Astrocyte (in vitro differentiated cells and primary cell): ENCODE measurements around the gene RGS8.

Experiments used
- CTCF ChIP-seq: IDR thresholded peaks from 2 replicates; pipeline ENCODE4 v1.5.1; 2011; ENCODE audit warnings: low read depth, mild to moderate bottlenecking, inconsistent platforms, low read length, moderate library complexity; ENCODE audit not compliant: insufficient read depth
- EZH2 ChIP-seq: IDR thresholded peaks from 2 replicates; pipeline ENCODE4 v1.6.1; 2012; ENCODE audit warnings: mild to moderate bottlenecking, low read length, inconsistent platforms; ENCODE audit not compliant: insufficient read depth

DNA sequence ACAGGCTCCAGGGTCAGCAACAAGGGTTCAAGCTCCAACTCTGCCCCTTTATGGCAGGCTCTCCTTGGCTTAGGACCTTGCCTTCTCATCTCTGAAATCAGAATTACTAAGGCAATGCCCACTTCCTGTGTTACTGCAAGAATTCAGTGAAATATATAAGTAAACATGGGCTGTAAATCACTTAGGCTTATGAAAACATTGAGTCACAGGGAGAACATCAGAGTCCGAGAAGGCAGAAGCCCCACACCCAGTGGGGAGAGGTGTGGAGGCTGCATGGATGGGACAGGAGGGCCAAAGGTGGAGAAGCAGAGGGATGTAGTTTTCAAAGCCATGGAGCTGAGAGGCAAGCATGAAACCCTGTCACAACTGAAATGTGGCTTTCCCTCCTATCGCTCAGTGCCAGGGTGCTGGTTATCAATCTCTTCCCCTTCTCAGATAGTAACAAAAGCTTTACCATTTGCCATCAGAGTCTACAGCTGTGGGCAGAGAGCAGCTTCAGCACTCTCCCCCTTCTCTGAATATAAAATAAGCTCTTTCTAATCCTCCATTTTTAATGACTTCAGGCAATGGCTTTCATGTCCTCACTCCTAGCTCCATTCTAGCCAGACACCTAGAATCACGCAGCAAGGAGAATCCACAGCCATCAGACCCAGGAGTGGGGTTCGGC is 3.4 kb downstream of the RGS8 start:
- TF ChIP-seq CTCF (no peak), EZH2 (no peak)
